HepG2 (cell line): Measurements from ENCODE around the gene PIGX. TPM values are rescaled to one million over a fixed set of nuclear protein-coding genes. Genes with fewer than 3 reads are reported as not detected.

ENCODE experiments used
- ATAC-seq: fragments of 200-7000 bp; cut with Tn5 transposase; 3 replicates; pipeline ENCODE4 v1.9.1; 2020; ENCODE audit warnings: mild to moderate bottlenecking, moderate library complexity
- BruUV-seq: library from RNA; stranded (reverse); fragments of 400-500 nt; replicated peaks from 2 replicates; lab custom pipeline; 2021; lab: Mats Ljungman, UMichigan
- CTCF ChIA-PET: fragments of 300-600 bp; formaldehyde crosslinking; extraction: SDS; loops from one replicate; lab custom pipeline; 2021; ENCODE audit warnings: low total read pairs, inconsistent platforms, low intra/inter-chr PET ratio; lab: Yijun Ruan, JAX
- POLR2A ChIA-PET: fragments of 350-600 bp; sonication (Branson Sonifier 250); formaldehyde crosslinking; loops from one replicate; lab custom pipeline; 2020; ENCODE audit warnings: antibody characterized with exemption, inconsistent platforms; lab: Yijun Ruan, JAX
- DNase-seq: peaks from one replicate; pipeline ENCODE4 v3.0.0-alpha.2; 2015; ENCODE audit warnings: low spot score
- FAIRE-seq: peaks from 3 replicates; lab custom pipeline; 2011; peaks lifted over from hg19 to GRCh38; lab: Jason Lieb, UNC
- H2AFZ ChIP-seq: one replicate; pipeline ENCODE4 v1.6.1; 2011; ENCODE audit warnings: low read length, inconsistent platforms
- H3K27ac ChIP-seq: fragments of 300-600 bp; 3 replicates; pipeline ENCODE4 v1.8.0; 2011; ENCODE audit warnings: mixed run types, mild to moderate bottlenecking, mixed read lengths, low read length, inconsistent platforms; ENCODE audit not compliant: insufficient read depth; ENCODE audit errors: extremely low read length
- H3K27me3 ChIP-seq, 2 experiments: fragments of 200-600 bp in 1 of 2; 2 replicates in 1 of 2; 3 replicates in 1 of 2; pipeline versions ENCODE4 v1.6.0 to v1.8.0; 2011; ENCODE audit warnings: low read length in 2 of 2, mild to moderate bottlenecking in 2 of 2, moderate library complexity in 2 of 2, inconsistent platforms in 1 of 2; ENCODE audit not compliant: insufficient read depth in 2 of 2, control insufficient read depth in 1 of 2
- H3K36me3 ChIP-seq, 2 experiments: fragments of 200-600 bp in 1 of 2; replicated peaks in 1 of 2; 2 replicates in 1 of 2; 3 replicates in 1 of 2; pipeline versions ENCODE4 v1.5.1 to v1.8.0; 2011; ENCODE audit warnings: low read length in 2 of 2, inconsistent platforms in 1 of 2; ENCODE audit not compliant: insufficient read depth in 2 of 2, control insufficient read depth in 1 of 2
- H3K4me1 ChIP-seq: 2 replicates; pipeline ENCODE4 v1.5.1; 2012; ENCODE audit warnings: low read length, inconsistent platforms; ENCODE audit not compliant: insufficient read depth
- H3K4me2 ChIP-seq: 2 replicates; pipeline ENCODE4 v1.6.0; 2011; ENCODE audit warnings: low read depth, low read length, inconsistent platforms
- H3K4me3 ChIP-seq, 3 experiments: fragments of 200-600 bp in 1 of 3; sonication (generic), shearing (Covaris generic) in 1 of 3; replicated peaks in 1 of 3; 2 replicates each; pipeline ENCODE4 v1.5.1; 2011 to 2016; ENCODE audit warnings: low read length in 3 of 3, inconsistent platforms in 2 of 3, low read depth in 2 of 3, mild to moderate bottlenecking in 2 of 3, control low read depth in 1 of 3, mixed read lengths in 1 of 3; ENCODE audit not compliant: insufficient read depth in 1 of 3
- H3K79me2 ChIP-seq: one replicate; pipeline ENCODE4 v1.6.1; 2011; ENCODE audit warnings: low read length, inconsistent platforms; ENCODE audit not compliant: insufficient read depth
- H3K9ac ChIP-seq: 2 replicates; pipeline ENCODE4 v1.6.0; 2011; ENCODE audit warnings: mild to moderate bottlenecking, low read depth, low read length, inconsistent platforms; ENCODE audit not compliant: insufficient read depth
- H3K9me3 ChIP-seq: 2 replicates; pipeline ENCODE4 v1.5.1; 2012; ENCODE audit warnings: mild to moderate bottlenecking, low read length
- H4K20me1 ChIP-seq: 2 replicates; pipeline ENCODE4 v1.6.0; 2011; ENCODE audit warnings: inconsistent platforms, mild to moderate bottlenecking, low read length, moderate library complexity; ENCODE audit not compliant: insufficient read depth
- ELF3 ChIP-seq: IDR thresholded peaks from 2 replicates; pipeline ENCODE4 v1.6.1; 2016; ENCODE audit warnings: missing genetic modification reagents, missing compliant biosample characterization
- HOXA3 ChIP-seq: sonication (generic); formaldehyde crosslinking; IDR thresholded peaks from 2 replicates; pipeline ENCODE4 v1.5.0; 2020; ENCODE audit warnings: missing genetic modification reagents
- KMT2A ChIP-seq: sonication (generic); formaldehyde crosslinking; IDR thresholded peaks from 2 replicates; pipeline ENCODE4 v1.4.0; 2020; ENCODE audit warnings: missing genetic modification reagents
- THAP11 ChIP-seq: IDR thresholded peaks from 2 replicates; pipeline ENCODE4 v1.6.1; 2016; ENCODE audit warnings: missing biosample characterization, missing genetic modification reagents
- ZBTB7B ChIP-seq: sonication (generic); formaldehyde crosslinking; IDR thresholded peaks from 2 replicates; pipeline ENCODE4 v1.4.0; 2020; ENCODE audit warnings: missing genetic modification reagents
- ZFP36L2 ChIP-seq: sonication (generic); formaldehyde crosslinking; IDR thresholded peaks from 2 replicates; pipeline ENCODE4 v1.4.0; 2020; ENCODE audit warnings: missing genetic modification reagents
- ZFY ChIP-seq: sonication (generic); formaldehyde crosslinking; IDR thresholded peaks from 2 replicates; pipeline ENCODE4 v1.4.0; 2020; ENCODE audit warnings: missing genetic modification reagents
- ZMYM2 ChIP-seq: sonication (generic); formaldehyde crosslinking; IDR thresholded peaks from 2 replicates; pipeline ENCODE4 v1.8.0; 2022; ENCODE audit warnings: mild to moderate bottlenecking, missing genetic modification reagents
- WGBS: methylation state at CpG from one replicate; pipeline ENCODE4 v1.1.6; 2017; ENCODE audit warnings: low lambda C conversion rate; 5-methylcytosine and 5-hydroxymethylcytosine counted together
- in situ Hi-C: cut with HindIII; loops from 2 replicates; pipeline ENCODE4 v1.10.0; 2017; ENCODE audit warnings: low pct_unique_long_range_greater_than_20kb; ENCODE audit not compliant: extremely low pct_ligation_motif_present
- intact Hi-C: fragments of 100-400 bp; cut with micrococcal nuclease; formaldehyde crosslinking; loops from one replicate; pipeline ENCODE4 v1.10.0; 2022; ENCODE audit not compliant: unreplicated experiment
- polyA plus RNA-seq, 8 experiments: library from polyadenylated mRNA; depleted of rRNA in 3 of 8; stranded (reverse) in 7 of 8; unstranded in 1 of 8; fragments of >200 nt; fragmentation: Illumina TruSeq in 4 of 8; extraction: Trizol in 4 of 8; gene quantifications; 2 replicates each; pipeline versions ENCODE4 v1.2.1 to v1.2.3, GENCODE V29; 2011 to 2016; ENCODE audit warnings: low read depth in 4 of 8, missing spikeins in 1 of 8, mixed read lengths in 1 of 8; ENCODE audit not compliant: insufficient read depth in 1 of 8
- total RNA-seq, 5 experiments: library from RNA; depleted of rRNA; stranded (reverse); fragments of >200 nt; fragmentation: Illumina TruSeq; extraction: Trizol; gene quantifications; 2 replicates each; pipeline ENCODE4 v1.2.3, GENCODE V29; 2016; ENCODE audit warnings: low read depth in 1 of 5
- TF ChIP-seq, protein P1 (sequence below): sonication (generic); formaldehyde crosslinking; IDR thresholded peaks from 2 replicates; pipeline ENCODE4 v1.5.1; 2020; ENCODE audit warnings: mild to moderate bottlenecking, missing genetic modification reagents, borderline replicate concordance
- TF ChIP-seq, protein P2 (sequence below): IDR thresholded peaks from 2 replicates; pipeline ENCODE4 v1.6.1; 2012; ENCODE audit warnings: inconsistent platforms
- TF ChIP-seq, protein P3 (sequence below): IDR thresholded peaks from 2 replicates; pipeline ENCODE4 v1.6.1; 2016; ENCODE audit warnings: low read depth
- TF ChIP-seq, protein P4 (sequence below): sonication (generic); formaldehyde crosslinking; IDR thresholded peaks from 2 replicates; pipeline ENCODE4 v1.4.0; 2020; ENCODE audit warnings: missing genetic modification reagents

PIGX gene
- total and polyA plus RNA-seq, 2 of the 13 experiments (the other 11 are each of a cell fraction or from before 2014, with no cell fraction given): 13.2 to 21.3 TPM

DNA sequence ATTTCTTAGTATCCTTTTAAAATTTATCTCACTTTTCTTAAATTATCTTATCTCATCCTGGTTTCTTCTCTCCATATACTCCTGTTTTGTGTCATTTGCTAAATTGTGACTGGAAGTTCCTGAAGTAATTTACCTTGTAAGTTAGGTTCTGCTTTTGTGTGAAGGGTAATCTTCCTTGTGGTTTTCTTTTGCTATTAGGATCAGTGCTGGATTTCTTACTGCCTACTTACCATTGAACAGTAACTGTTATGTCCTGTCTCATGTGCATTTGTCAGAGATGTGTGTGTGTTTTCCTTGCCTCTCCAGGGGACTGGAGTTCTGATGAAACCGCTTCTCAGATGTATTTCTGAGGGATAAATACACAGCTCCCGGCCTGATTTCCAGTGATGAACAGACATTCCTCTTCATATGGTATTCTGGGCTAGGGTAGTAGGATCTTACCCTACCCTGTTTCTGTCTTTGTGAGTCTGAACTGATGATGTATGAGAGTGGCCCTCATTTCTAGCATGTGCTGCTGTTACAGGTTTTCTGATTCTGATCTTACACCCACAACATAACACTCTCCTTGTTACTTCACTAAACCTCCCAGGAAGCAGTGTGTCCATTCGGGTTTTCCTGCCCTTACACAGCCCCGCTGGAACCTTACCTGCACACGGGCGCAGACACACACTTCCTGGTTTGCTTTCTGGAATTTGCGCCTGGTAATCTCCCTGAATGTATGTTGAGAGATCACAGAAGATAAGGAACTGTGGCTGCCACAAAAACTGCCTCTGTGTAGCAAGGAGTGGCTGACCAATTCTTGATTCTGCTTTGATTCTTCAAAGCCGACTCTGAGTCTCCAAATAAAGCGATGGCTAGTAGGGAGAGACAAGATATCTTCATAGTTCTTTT lies 42.2 kb downstream of the PIGX start:
- H4K20me1 ChIP-seq: peaks cover 18% of the 10 kb centered on the region
- peak; percentile 83 for DNase-seq
- no peaks in the 10 kb centered on the region for H3K27me3 ChIP-seq
- ChIA-PET CTCF (no interaction called here), POLR2A (interaction anchor here (4.1 kb wide), 1 partner anchor 14 kb away, joined by 20 read pairs; the partner anchor contains the start of gene PAK2)
- no peak overlapping the region for H2AFZ ChIP-seq
- FAIRE-seq: peak; percentile 66
- peak overlapping the region; percentile 71 for H3K4me2 ChIP-seq
- peak; percentile 93 for ATAC-seq
- intact Hi-C loops (loop anchor here (2.0 to 5.0 kb wide), 2 partner anchors 16 to 42 kb away; partner anchors contain the start of genes CEP19, PAK2 and PIGX), in situ Hi-C loops (no loop called here)
- H3K79me2 ChIP-seq: peaks cover 90% of the 10 kb centered on the region
- WGBS: 20% methylated on average over 9 of the region's 9 CpGs
- no TSS peak for BruUV-seq
- peaks cover 53% of the 10 kb centered on the region for H3K4me1 ChIP-seq
- peak overlapping the region; percentile 57 for H3K9ac ChIP-seq
- H3K36me3 ChIP-seq: peaks cover 0 to 5% of the 10 kb centered on the region in 2 experiments; a peak in 1 of 5 replicates
- H3K4me3 ChIP-seq: peak overlapping the region; percentile 7 to 30 (median 28); a peak in 2 of 6 replicates
- peaks cover 8% of the 10 kb centered on the region; the same call in 1 of the 2 replicates for H3K9me3 ChIP-seq
- H3K27ac ChIP-seq: peak overlapping the region; percentile 56
- TF ChIP-seq KMT2A: 0 out of 2 replicates have a peak, but pooled peaks have one; percentile 18
- no peak for TF ChIP-seq ZFY (CRISPR knock-in tag)
- peak; percentile 97 for TF ChIP-seq ELF3 (CRISPR knock-in tag)
- no peak for TF ChIP-seq ZFP36L2
- TF ChIP-seq, protein P1, sequence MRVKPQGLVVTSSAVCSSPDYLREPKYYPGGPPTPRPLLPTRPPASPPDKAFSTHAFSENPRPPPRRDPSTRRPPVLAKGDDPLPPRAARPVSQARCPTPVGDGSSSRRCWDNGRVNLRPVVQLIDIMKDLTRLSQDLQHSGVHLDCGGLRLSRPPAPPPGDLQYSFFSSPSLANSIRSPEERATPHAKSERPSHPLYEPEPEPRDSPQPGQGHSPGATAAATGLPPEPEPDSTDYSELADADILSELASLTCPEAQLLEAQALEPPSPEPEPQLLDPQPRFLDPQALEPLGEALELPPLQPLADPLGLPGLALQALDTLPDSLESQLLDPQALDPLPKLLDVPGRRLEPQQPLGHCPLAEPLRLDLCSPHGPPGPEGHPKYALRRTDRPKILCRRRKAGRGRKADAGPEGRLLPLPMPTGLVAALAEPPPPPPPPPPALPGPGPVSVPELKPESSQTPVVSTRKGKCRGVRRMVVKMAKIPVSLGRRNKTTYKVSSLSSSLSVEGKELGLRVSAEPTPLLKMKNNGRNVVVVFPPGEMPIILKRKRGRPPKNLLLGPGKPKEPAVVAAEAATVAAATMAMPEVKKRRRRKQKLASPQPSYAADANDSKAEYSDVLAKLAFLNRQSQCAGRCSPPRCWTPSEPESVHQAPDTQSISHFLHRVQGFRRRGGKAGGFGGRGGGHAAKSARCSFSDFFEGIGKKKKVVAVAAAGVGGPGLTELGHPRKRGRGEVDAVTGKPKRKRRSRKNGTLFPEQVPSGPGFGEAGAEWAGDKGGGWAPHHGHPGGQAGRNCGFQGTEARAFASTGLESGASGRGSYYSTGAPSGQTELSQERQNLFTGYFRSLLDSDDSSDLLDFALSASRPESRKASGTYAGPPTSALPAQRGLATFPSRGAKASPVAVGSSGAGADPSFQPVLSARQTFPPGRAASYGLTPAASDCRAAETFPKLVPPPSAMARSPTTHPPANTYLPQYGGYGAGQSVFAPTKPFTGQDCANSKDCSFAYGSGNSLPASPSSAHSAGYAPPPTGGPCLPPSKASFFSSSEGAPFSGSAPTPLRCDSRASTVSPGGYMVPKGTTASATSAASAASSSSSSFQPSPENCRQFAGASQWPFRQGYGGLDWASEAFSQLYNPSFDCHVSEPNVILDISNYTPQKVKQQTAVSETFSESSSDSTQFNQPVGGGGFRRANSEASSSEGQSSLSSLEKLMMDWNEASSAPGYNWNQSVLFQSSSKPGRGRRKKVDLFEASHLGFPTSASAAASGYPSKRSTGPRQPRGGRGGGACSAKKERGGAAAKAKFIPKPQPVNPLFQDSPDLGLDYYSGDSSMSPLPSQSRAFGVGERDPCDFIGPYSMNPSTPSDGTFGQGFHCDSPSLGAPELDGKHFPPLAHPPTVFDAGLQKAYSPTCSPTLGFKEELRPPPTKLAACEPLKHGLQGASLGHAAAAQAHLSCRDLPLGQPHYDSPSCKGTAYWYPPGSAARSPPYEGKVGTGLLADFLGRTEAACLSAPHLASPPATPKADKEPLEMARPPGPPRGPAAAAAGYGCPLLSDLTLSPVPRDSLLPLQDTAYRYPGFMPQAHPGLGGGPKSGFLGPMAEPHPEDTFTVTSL: peak; percentile 24; the same call in 1 of the 2 replicates
- TF ChIP-seq HOXA3 (CRISPR knock-in tag): peak; percentile 65
- TF ChIP-seq ZMYM2: peak; percentile 50; the same call in 1 of the 2 replicates
- TF ChIP-seq, protein P2, sequence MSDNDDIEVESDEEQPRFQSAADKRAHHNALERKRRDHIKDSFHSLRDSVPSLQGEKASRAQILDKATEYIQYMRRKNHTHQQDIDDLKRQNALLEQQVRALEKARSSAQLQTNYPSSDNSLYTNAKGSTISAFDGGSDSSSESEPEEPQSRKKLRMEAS: peak; percentile 59
- peak; percentile 52; the same call in 1 of the 2 replicates for TF ChIP-seq THAP11 (CRISPR knock-in tag)
- TF ChIP-seq, protein P3, sequence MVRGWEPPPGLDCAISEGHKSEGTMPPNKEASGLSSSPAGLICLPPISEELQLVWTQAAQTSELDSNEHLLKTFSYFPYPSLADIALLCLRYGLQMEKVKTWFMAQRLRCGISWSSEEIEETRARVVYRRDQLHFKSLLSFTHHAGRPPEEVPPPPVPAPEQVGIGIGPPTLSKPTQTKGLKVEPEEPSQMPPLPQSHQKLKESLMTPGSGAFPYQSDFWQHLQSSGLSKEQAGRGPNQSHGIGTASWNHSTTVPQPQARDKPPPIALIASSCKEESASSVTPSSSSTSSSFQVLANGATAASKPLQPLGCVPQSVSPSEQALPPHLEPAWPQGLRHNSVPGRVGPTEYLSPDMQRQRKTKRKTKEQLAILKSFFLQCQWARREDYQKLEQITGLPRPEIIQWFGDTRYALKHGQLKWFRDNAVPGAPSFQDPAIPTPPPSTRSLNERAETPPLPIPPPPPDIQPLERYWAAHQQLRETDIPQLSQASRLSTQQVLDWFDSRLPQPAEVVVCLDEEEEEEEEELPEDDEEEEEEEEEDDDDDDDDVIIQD (CRISPR knock-in tag): peak; percentile 48; the same call in 1 of the 2 replicates
- TF ChIP-seq, protein P4, sequence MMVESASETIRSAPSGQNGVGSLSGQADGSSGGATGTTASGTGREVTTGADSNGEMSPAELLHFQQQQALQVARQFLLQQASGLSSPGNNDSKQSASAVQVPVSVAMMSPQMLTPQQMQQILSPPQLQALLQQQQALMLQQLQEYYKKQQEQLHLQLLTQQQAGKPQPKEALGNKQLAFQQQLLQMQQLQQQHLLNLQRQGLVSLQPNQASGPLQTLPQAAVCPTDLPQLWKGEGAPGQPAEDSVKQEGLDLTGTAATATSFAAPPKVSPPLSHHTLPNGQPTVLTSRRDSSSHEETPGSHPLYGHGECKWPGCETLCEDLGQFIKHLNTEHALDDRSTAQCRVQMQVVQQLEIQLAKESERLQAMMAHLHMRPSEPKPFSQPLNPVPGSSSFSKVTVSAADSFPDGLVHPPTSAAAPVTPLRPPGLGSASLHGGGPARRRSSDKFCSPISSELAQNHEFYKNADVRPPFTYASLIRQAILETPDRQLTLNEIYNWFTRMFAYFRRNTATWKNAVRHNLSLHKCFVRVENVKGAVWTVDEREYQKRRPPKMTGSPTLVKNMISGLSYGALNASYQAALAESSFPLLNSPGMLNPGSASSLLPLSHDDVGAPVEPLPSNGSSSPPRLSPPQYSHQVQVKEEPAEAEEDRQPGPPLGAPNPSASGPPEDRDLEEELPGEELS (CRISPR knock-in tag): 0 out of 2 replicates have a peak, but pooled peaks have one; percentile 27
- 0 out of 2 replicates have a peak, but pooled peaks have one; percentile 37 for TF ChIP-seq ZBTB7B (CRISPR knock-in tag)
